WTC11 (cell line): ENCODE data around the gene POLDIP3. TPM values are rescaled to one million over a fixed set of nuclear protein-coding genes. Genes with fewer than 3 reads are reported as not detected.

ENCODE experiments used
- ATAC-seq: fragments of 200-7000 bp; cut with Tn5 transposase; 2 replicates; pipeline ENCODE4 v1.10.0; 2021; ENCODE audit warnings: mild to moderate bottlenecking, moderate library complexity
- CTCF ChIA-PET: fragments of 300-600 bp; sonication (Branson Sonifier 250); formaldehyde crosslinking; loops from one replicate; lab custom pipeline; 2021; ENCODE audit warnings: antibody characterized with exemption; lab: Charles Lee
- POLR2A ChIA-PET: fragments of 350-600 bp; sonication (Branson Sonifier 250); formaldehyde crosslinking; loops from one replicate; lab custom pipeline; 2021; ENCODE audit warnings: antibody characterized with exemption; lab: Charles Lee
- DNase-seq: peaks from one replicate; pipeline ENCODE4 v3.0.0; 2021; ENCODE audit warnings: low spot score
- H3K27ac Mint-ChIP-seq: 2 replicates; pipeline ENCODE4 v1.8.0; 2021; ENCODE audit warnings: mixed read lengths
- H3K27me3 Mint-ChIP-seq: 2 replicates; pipeline ENCODE4 v1.8.0; 2021; ENCODE audit warnings: low read depth, mild to moderate bottlenecking, moderate library complexity, mixed read lengths
- H3K36me3 Mint-ChIP-seq: 2 replicates; pipeline ENCODE4 v1.8.0; 2021; ENCODE audit warnings: mixed read lengths
- H3K4me1 Mint-ChIP-seq: 2 replicates; pipeline ENCODE4 v1.8.0; 2022; ENCODE audit warnings: mixed read lengths
- H3K4me3 Mint-ChIP-seq: 2 replicates; pipeline ENCODE4 v1.8.0; 2021; ENCODE audit warnings: mild to moderate bottlenecking, moderate library complexity, mixed read lengths
- H3K9me3 Mint-ChIP-seq: 2 replicates; pipeline ENCODE4 v1.8.0; 2021; ENCODE audit warnings: mixed read lengths
- CBFB ChIP-seq: sonication (generic); formaldehyde crosslinking; IDR thresholded peaks from 2 replicates; pipeline ENCODE4 v1.8.1; 2022; ENCODE audit warnings: mild to moderate bottlenecking, low read depth, missing genetic modification reagents
- EMX1 ChIP-seq: fragments of 250-450 bp; sonication (Bioruptor Pico); IDR thresholded peaks from 2 replicates; pipeline ENCODE4 v1.8.0; 2021; ENCODE audit warnings: mild to moderate bottlenecking
- ESRRA ChIP-seq: sonication (generic); formaldehyde crosslinking; IDR thresholded peaks from 2 replicates; pipeline ENCODE4 v1.8.1; 2022; ENCODE audit warnings: mild to moderate bottlenecking, missing genetic modification reagents, borderline replicate concordance
- FOXP1 ChIP-seq: sonication (generic); formaldehyde crosslinking; IDR thresholded peaks from 2 replicates; pipeline ENCODE4 v1.8.0; 2022; ENCODE audit warnings: missing genetic modification reagents, mild to moderate bottlenecking, moderate library complexity, borderline replicate concordance
- GABPB1 ChIP-seq: sonication (generic); formaldehyde crosslinking; IDR thresholded peaks from 2 replicates; pipeline ENCODE4 v1.8.1; 2023; ENCODE audit warnings: mild to moderate bottlenecking, missing genetic modification reagents
- GTF2I ChIP-seq: fragments of 250-450 bp; sonication (Bioruptor Pico); conservative IDR thresholded peaks from 2 replicates; pipeline ENCODE4 v1.4.0; 2021; ENCODE audit warnings: mild to moderate bottlenecking
- HMGA2 ChIP-seq: fragments of 250-450 bp; sonication (Bioruptor Pico); IDR thresholded peaks from 2 replicates; pipeline ENCODE4 v1.4.0; 2021; ENCODE audit warnings: mild to moderate bottlenecking, moderate library complexity
- KAT7 ChIP-seq: sonication (generic); formaldehyde crosslinking; IDR thresholded peaks from 2 replicates; pipeline ENCODE4 v1.8.1; 2023; ENCODE audit warnings: missing genetic modification reagents, mild to moderate bottlenecking, borderline replicate concordance
- MXD4 ChIP-seq: fragments of 250-450 bp; sonication (Bioruptor Pico); IDR thresholded peaks from 2 replicates; pipeline ENCODE4 v1.8.0; 2021; ENCODE audit warnings: mild to moderate bottlenecking, moderate library complexity, borderline replicate concordance
- NFYB ChIP-seq: sonication (generic); formaldehyde crosslinking; conservative IDR thresholded peaks from 2 replicates; pipeline ENCODE4 v1.8.0; 2022; ENCODE audit warnings: low read depth, missing genetic modification reagents
- RORB ChIP-seq: fragments of 250-450 bp; sonication (Bioruptor Pico); IDR thresholded peaks from 2 replicates; pipeline ENCODE4 v1.9.0; 2021; ENCODE audit warnings: mild to moderate bottlenecking
- TEAD4 ChIP-seq: sonication (generic); formaldehyde crosslinking; IDR thresholded peaks from 2 replicates; pipeline ENCODE4 v1.8.0; 2022; ENCODE audit warnings: mild to moderate bottlenecking, missing genetic modification reagents
- ZNF121 ChIP-seq: sonication (generic); formaldehyde crosslinking; IDR thresholded peaks from 2 replicates; pipeline ENCODE4 v1.8.0; 2023; ENCODE audit warnings: missing genetic modification reagents
- ZNF232 ChIP-seq: sonication (generic); formaldehyde crosslinking; IDR thresholded peaks from 2 replicates; pipeline ENCODE4 v1.8.0; 2022; ENCODE audit warnings: mild to moderate bottlenecking, missing genetic modification reagents
- ZNF396 ChIP-seq: fragments of 250-450 bp; sonication (Bioruptor Pico); IDR thresholded peaks from 2 replicates; pipeline ENCODE4 v1.8.0; 2021; ENCODE audit warnings: mild to moderate bottlenecking, moderate library complexity, borderline replicate concordance
- ZNF425 ChIP-seq: fragments of 250-450 bp; sonication (Bioruptor Pico); conservative IDR thresholded peaks from 2 replicates; pipeline ENCODE4 v1.9.0; 2021; ENCODE audit warnings: mild to moderate bottlenecking
- ZNF671 ChIP-seq: fragments of 250-450 bp; sonication (Bioruptor Pico); IDR thresholded peaks from 2 replicates; pipeline ENCODE4 v1.8.0; 2021; ENCODE audit warnings: mild to moderate bottlenecking
- total RNA-seq: library from RNA; stranded (reverse); gene quantifications from 3 replicates; pipeline ENCODE4 v1.2.3, GENCODE V29; 2021
- TF ChIP-seq, protein P1 (sequence below): sonication (generic); formaldehyde crosslinking; IDR thresholded peaks from 2 replicates; pipeline ENCODE4 v1.8.1; 2023; ENCODE audit warnings: mild to moderate bottlenecking, missing genetic modification reagents
- TF ChIP-seq, protein P2 (sequence below): sonication (generic); formaldehyde crosslinking; IDR thresholded peaks from 2 replicates; pipeline ENCODE4 v1.8.0; 2022; ENCODE audit warnings: mild to moderate bottlenecking, missing genetic modification reagents
- TF ChIP-seq, protein P3 (sequence below): fragments of 250-450 bp; sonication (Bioruptor Pico); IDR thresholded peaks from 2 replicates; pipeline ENCODE4 v1.9.0; 2021; ENCODE audit warnings: mild to moderate bottlenecking, borderline replicate concordance
- TF ChIP-seq, protein P4 (sequence below): sonication (generic); formaldehyde crosslinking; IDR thresholded peaks from 2 replicates; pipeline ENCODE4 v1.8.1; 2023; ENCODE audit warnings: mild to moderate bottlenecking, missing genetic modification reagents
- TF ChIP-seq, protein P5 (sequence below): fragments of 200-600 bp; IDR thresholded peaks from 2 replicates; pipeline ENCODE4 v1.8.0; 2022; ENCODE audit warnings: antibody characterized with exemption

POLDIP3 gene
- total RNA-seq, 1 experiment from 2014 or later, result 73.2 TPM

GRCh38 chr22:42613872-42614301 is 796 bp downstream of the POLDIP3 start (continued):
- TF ChIP-seq, protein P1, sequence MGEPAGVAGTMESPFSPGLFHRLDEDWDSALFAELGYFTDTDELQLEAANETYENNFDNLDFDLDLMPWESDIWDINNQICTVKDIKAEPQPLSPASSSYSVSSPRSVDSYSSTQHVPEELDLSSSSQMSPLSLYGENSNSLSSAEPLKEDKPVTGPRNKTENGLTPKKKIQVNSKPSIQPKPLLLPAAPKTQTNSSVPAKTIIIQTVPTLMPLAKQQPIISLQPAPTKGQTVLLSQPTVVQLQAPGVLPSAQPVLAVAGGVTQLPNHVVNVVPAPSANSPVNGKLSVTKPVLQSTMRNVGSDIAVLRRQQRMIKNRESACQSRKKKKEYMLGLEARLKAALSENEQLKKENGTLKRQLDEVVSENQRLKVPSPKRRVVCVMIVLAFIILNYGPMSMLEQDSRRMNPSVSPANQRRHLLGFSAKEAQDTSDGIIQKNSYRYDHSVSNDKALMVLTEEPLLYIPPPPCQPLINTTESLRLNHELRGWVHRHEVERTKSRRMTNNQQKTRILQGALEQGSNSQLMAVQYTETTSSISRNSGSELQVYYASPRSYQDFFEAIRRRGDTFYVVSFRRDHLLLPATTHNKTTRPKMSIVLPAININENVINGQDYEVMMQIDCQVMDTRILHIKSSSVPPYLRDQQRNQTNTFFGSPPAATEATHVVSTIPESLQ (CRISPR knock-in tag), result no peak
- TF ChIP-seq, protein P2, sequence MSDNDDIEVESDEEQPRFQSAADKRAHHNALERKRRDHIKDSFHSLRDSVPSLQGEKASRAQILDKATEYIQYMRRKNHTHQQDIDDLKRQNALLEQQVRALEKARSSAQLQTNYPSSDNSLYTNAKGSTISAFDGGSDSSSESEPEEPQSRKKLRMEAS (CRISPR knock-in tag), result no peak
- TF ChIP-seq, protein P3, sequence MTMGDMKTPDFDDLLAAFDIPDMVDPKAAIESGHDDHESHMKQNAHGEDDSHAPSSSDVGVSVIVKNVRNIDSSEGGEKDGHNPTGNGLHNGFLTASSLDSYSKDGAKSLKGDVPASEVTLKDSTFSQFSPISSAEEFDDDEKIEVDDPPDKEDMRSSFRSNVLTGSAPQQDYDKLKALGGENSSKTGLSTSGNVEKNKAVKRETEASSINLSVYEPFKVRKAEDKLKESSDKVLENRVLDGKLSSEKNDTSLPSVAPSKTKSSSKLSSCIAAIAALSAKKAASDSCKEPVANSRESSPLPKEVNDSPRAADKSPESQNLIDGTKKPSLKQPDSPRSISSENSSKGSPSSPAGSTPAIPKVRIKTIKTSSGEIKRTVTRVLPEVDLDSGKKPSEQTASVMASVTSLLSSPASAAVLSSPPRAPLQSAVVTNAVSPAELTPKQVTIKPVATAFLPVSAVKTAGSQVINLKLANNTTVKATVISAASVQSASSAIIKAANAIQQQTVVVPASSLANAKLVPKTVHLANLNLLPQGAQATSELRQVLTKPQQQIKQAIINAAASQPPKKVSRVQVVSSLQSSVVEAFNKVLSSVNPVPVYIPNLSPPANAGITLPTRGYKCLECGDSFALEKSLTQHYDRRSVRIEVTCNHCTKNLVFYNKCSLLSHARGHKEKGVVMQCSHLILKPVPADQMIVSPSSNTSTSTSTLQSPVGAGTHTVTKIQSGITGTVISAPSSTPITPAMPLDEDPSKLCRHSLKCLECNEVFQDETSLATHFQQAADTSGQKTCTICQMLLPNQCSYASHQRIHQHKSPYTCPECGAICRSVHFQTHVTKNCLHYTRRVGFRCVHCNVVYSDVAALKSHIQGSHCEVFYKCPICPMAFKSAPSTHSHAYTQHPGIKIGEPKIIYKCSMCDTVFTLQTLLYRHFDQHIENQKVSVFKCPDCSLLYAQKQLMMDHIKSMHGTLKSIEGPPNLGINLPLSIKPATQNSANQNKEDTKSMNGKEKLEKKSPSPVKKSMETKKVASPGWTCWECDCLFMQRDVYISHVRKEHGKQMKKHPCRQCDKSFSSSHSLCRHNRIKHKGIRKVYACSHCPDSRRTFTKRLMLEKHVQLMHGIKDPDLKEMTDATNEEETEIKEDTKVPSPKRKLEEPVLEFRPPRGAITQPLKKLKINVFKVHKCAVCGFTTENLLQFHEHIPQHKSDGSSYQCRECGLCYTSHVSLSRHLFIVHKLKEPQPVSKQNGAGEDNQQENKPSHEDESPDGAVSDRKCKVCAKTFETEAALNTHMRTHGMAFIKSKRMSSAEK (CRISPR knock-in tag), result no peak
- TF ChIP-seq ZNF121, result no peak
- no peak for TF ChIP-seq ZNF232 (CRISPR knock-in tag)
- TF ChIP-seq GTF2I (CRISPR knock-in tag), result no peak
- no peak for TF ChIP-seq HMGA2 (CRISPR knock-in tag)
- no peak for TF ChIP-seq ESRRA (CRISPR knock-in tag)
- no peak for TF ChIP-seq ZNF425 (CRISPR knock-in tag)
- TF ChIP-seq FOXP1 (CRISPR knock-in tag), result no peak

DNA sequence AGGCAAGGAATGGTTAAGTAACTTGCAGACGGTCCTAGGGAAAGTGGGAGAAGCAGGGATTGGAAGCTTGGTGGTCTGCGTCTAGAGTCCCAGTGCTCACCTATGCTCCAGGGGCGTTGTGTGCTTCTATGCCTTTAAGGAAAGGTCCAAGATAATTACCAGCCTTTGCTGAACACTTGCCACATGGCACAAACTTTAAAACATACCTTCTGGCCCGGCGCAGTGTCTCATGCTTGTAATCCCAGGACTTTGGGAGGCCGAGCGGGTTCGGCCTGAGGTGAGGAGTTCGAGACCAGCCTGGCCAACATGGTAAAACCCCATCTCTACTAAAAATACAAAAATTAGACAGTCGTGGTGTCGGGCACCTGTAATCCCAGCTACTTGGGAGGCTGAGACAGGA is 2.3 kb downstream of the POLDIP3 start:
- peaks cover 41% of the 10 kb centered on the region for H3K4me1 Mint-ChIP-seq
- no peaks in the 10 kb centered on the region for H3K9me3 Mint-ChIP-seq
- TF ChIP-seq ZNF396 (no peak), NFYB (no peak), HMGA2 (CRISPR knock-in tag) (no peak), MXD4 (no peak), CBFB (CRISPR knock-in tag) (no peak), EMX1 (no peak), ZNF671 (no peak), RORB (CRISPR knock-in tag) (no peak), GABPB1 (no peak), ZNF121 (no peak), TEAD4 (CRISPR knock-in tag) (no peak), KAT7 (CRISPR knock-in tag) (no peak)
- TF ChIP-seq, protein P4, sequence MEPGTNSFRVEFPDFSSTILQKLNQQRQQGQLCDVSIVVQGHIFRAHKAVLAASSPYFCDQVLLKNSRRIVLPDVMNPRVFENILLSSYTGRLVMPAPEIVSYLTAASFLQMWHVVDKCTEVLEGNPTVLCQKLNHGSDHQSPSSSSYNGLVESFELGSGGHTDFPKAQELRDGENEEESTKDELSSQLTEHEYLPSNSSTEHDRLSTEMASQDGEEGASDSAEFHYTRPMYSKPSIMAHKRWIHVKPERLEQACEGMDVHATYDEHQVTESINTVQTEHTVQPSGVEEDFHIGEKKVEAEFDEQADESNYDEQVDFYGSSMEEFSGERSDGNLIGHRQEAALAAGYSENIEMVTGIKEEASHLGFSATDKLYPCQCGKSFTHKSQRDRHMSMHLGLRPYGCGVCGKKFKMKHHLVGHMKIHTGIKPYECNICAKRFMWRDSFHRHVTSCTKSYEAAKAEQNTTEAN, result no peak
- TF ChIP-seq, protein P2 (CRISPR knock-in tag), result no peak
- TF ChIP-seq, protein P5, sequence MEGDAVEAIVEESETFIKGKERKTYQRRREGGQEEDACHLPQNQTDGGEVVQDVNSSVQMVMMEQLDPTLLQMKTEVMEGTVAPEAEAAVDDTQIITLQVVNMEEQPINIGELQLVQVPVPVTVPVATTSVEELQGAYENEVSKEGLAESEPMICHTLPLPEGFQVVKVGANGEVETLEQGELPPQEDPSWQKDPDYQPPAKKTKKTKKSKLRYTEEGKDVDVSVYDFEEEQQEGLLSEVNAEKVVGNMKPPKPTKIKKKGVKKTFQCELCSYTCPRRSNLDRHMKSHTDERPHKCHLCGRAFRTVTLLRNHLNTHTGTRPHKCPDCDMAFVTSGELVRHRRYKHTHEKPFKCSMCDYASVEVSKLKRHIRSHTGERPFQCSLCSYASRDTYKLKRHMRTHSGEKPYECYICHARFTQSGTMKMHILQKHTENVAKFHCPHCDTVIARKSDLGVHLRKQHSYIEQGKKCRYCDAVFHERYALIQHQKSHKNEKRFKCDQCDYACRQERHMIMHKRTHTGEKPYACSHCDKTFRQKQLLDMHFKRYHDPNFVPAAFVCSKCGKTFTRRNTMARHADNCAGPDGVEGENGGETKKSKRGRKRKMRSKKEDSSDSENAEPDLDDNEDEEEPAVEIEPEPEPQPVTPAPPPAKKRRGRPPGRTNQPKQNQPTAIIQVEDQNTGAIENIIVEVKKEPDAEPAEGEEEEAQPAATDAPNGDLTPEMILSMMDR, result no peak
- H3K36me3 Mint-ChIP-seq, result peaks cover 39% of the 10 kb centered on the region
- CTCF ChIA-PET, result interaction anchor here (0.5 to 0.6 kb wide), 2 partner anchors 95 to 103 kb away, joined by 3 read pairs; no protein-coding TSS in a partner anchor
- ATAC-seq (no peak), DNase-seq (no peak)
- POLR2A ChIA-PET, result no interaction called here
- no peaks in the 10 kb centered on the region for H3K27me3 Mint-ChIP-seq
- no peak overlapping the region for H3K27ac Mint-ChIP-seq
- peak overlapping the region; percentile 97; the same call in 1 of the 2 replicates for H3K4me3 Mint-ChIP-seq
